ENCODE data around the gene PLXNB2.

- TF ChIP-seq HOXA7 (CRISPR knock-in tag; IDR thresholded peaks at IDR 0.05; ENCODE audit: borderline replicate concordance): no peak
- TF ChIP-seq CTCF (tag by site-specific recombination; IDR thresholded peaks at IDR 0.05): no peak
- TF ChIP-seq ZNF146 (tag by site-specific recombination; IDR thresholded peaks at IDR 0.05): no peak
- TF ChIP-seq ZNF645 (tag by site-specific recombination; IDR thresholded peaks at IDR 0.05): no peak
- TF ChIP-seq ZNF707 (tag by site-specific recombination; IDR thresholded peaks at IDR 0.05): no peak
- no peak for TF ChIP-seq GFI1B (tag by site-specific recombination; IDR thresholded peaks at IDR 0.05)
Observed at GRCh38 chr22:50258361-50259292, 48.8 kb downstream of the PLXNB2 start.

All from HEK293 (cell line).